Measurements from ENCODE around the gene ITIH3.

Gene ITIH3

DNA sequence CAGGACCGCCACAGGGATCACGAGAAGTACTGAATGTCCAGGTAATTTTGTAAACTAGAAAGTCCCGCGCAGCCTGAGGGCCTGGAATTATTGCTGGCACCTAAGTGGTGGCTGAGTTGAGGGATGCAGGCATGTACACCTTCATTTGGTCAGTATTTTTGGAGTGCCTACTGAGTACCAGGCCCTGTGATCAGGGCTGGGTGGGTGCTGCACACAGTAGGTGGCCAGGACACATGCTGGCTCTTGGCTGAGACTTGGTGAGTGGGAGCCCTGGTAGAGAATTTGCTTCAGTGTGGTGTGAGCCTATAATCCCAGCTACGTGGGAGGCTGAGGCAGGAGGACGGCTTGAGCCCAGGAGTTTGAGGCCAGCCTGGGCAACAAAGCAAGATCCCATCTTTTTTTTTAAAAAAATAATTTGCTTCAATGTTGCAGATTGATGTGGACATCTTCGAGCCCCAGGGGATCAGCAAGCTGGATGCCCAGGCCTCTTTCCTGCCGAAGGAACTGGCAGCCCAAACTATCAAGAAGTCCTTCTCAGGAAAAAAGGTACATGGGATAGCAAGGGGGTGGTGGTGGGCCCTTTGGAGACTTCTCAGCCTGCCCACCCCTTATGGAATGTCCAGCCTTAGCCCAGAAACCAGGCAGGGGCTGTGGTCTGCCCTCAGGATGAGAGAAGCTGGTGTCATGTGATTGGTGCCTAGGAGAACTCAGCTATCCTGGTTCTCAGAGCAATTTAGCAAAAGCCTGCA, 14.6 kb upstream of the ITIH3 start:
- Histone ChIP-seq H3K9me3 (ENCODE audit: control insufficient read depth, insufficient read depth, low read length) (no peaks in the 10 kb centered on the region), H3K36me3 (ENCODE audit: control insufficient read depth, insufficient read depth, low read length) (no peaks in the 10 kb centered on the region), H3K4me1 (ENCODE audit: control insufficient read depth, insufficient read depth, low read length) (no peaks in the 10 kb centered on the region; the same call in 1 of the 2 replicates), H3K27ac (ENCODE audit: low read length) (no peak overlapping the region), H3K4me3 (ENCODE audit: low read length) (no peak overlapping the region), H3K27me3 (ENCODE audit: control insufficient read depth, insufficient read depth, low read length) (no peaks in the 10 kb centered on the region)
- DNase-seq (ENCODE audit: low read depth, low spot score), result no peak
- no CpG with 5 or more reads among the region's 8 CpGs for WGBS (ENCODE audit: insufficient coverage, insufficient read length)

DNA sequence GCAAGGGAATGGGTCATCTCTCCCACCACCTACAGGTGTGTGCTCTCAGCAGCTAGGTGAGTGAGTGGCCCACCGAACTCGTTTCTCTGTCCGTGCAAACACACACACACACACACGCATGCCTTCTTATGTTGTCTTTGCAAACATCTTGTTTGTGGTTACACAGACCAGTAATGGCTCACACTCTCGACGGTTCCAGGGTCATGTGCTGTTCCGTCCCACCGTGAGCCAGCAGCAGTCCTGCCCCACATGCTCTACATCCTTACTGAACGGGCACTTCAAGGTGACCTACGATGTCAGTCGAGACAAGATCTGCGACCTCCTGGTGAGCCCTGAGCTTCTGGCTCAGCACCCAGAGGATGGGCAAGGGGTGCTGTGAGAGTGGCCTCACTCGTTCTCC, 12.9 kb upstream of the ITIH3 start:
- Histone ChIP-seq H3K36me3 (ENCODE audit: control insufficient read depth, insufficient read depth, low read length) (no peaks in the 10 kb centered on the region), H3K9me3 (ENCODE audit: control insufficient read depth, insufficient read depth, low read length) (no peaks in the 10 kb centered on the region), H3K27me3 (ENCODE audit: control insufficient read depth, insufficient read depth, low read length) (no peaks in the 10 kb centered on the region), H3K4me3 (ENCODE audit: low read length) (no peak overlapping the region), H3K4me1 (ENCODE audit: control insufficient read depth, insufficient read depth, low read length) (no peaks in the 10 kb centered on the region; the same call in 1 of the 2 replicates), H3K27ac (ENCODE audit: low read length) (no peak overlapping the region)
- no peak for DNase-seq (ENCODE audit: low read depth, low spot score)
- WGBS (ENCODE audit: insufficient coverage, insufficient read length), result no CpG with 5 or more reads among the region's 13 CpGs

DNA sequence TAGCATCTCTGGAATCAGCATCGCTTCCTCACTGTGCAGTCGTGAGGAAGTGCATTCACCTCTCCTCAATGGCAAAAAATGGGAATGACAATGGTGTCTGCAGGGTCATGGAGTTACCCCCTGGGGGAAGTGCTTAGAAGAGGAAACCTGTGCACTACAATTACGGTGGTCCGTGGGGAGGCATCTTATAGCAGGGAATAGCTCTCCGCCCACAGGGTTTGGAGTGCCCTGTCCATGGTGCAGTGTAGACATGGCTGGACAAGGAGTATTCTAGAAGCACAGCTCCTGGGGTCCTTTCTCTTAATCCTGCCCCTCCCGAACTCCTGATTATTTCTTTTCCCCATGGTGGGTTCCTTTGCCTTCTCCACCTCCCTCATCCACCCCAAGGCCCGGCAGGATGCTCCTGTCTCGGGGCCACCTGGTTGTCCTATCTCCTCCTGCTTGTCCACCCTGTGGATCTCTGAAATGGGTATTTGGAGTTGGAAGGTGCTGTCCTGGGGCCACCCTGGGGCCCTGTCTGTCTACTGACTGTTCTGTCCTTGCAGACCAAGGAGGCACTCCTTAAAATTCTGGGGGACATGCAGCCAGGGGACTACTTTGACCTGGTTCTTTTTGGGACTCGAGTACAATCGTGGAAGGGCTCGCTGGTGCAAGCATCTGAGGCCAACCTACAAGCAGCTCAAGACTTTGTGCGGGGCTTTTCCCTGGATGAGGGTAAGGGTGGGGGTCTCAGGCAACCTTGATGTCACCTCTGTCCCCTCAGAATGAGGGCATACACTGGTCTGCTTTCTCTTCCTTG, 12.0 kb upstream of the ITIH3 start:
- DNase-seq (ENCODE audit: low read depth, low spot score), result no peak
- H3K4me3 ChIP-seq (ENCODE audit: low read length), result no peak overlapping the region
- no peak overlapping the region for H3K27ac ChIP-seq (ENCODE audit: low read length)
- no CpG with 5 or more reads among the region's 12 CpGs for WGBS (ENCODE audit: insufficient coverage, insufficient read length)
- no peaks in the 10 kb centered on the region for H3K36me3 ChIP-seq (ENCODE audit: control insufficient read depth, insufficient read depth, low read length)
- H3K9me3 ChIP-seq (ENCODE audit: control insufficient read depth, insufficient read depth, low read length), result no peaks in the 10 kb centered on the region
- H3K4me1 ChIP-seq (ENCODE audit: control insufficient read depth, insufficient read depth, low read length), result no peaks in the 10 kb centered on the region; the same call in 1 of the 2 replicates
- H3K27me3 ChIP-seq (ENCODE audit: control insufficient read depth, insufficient read depth, low read length), result no peaks in the 10 kb centered on the region

DNA sequence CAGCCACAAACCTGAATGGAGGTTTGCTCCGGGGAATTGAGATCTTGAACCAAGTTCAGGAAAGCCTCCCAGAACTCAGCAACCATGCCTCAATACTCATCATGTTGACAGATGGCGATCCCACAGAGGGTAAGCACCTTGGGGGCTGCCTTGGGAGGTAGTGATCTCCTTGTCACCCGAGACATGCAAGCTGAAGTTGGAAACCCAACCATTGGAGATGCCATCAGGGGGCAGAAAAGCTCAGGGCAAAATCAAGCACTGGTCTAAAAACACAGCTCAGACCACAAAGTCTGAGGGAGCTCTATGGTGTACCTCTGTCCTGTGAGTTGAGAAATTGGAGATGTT, 11.4 kb upstream of the ITIH3 start:
- no peaks in the 10 kb centered on the region for H3K27me3 ChIP-seq (ENCODE audit: control insufficient read depth, insufficient read depth, low read length)
- H3K4me1 ChIP-seq (ENCODE audit: control insufficient read depth, insufficient read depth, low read length), result no peaks in the 10 kb centered on the region; the same call in 1 of the 2 replicates
- no peaks in the 10 kb centered on the region for H3K9me3 ChIP-seq (ENCODE audit: control insufficient read depth, insufficient read depth, low read length)
- DNase-seq (ENCODE audit: low read depth, low spot score), result no peak
- no CpG with 5 or more reads among the region's 3 CpGs for WGBS (ENCODE audit: insufficient coverage, insufficient read length)
- H3K4me3 ChIP-seq (ENCODE audit: low read length), result no peak overlapping the region
- no peaks in the 10 kb centered on the region for H3K36me3 ChIP-seq (ENCODE audit: control insufficient read depth, insufficient read depth, low read length)
- H3K27ac ChIP-seq (ENCODE audit: low read length), result no peak overlapping the region

DNA sequence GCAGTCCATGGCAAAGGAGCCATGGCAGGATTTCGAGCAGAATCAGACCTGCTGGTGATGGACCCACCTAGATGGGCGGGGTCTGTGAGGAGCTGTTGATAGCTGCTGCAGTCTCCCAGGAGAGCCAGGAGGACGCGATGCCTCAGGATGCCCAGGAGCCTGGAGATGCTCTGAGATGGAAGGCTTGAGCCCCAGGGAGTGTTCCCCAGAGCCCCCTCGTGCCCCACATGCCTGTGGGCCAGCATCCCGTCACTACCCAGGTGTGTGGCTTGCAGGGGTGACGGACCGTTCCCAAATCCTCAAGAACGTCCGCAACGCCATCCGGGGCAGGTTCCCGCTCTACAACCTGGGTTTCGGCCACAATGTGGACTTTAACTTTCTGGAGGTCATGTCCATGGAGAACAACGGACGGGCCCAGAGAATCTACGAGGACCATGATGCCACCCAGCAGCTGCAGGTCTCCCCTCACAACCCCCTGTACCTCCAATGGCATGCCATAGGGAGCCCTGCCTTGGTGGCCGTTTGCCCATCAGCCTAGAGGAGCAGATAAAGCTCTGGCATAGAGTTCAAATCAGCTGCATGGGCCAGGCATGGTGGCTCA, 10.5 kb upstream of the ITIH3 start:
- Histone ChIP-seq H3K4me3 (ENCODE audit: low read length) (no peak overlapping the region), H3K27ac (ENCODE audit: low read length) (no peak overlapping the region), H3K9me3 (ENCODE audit: control insufficient read depth, insufficient read depth, low read length) (no peaks in the 10 kb centered on the region), H3K4me1 (ENCODE audit: control insufficient read depth, insufficient read depth, low read length) (no peaks in the 10 kb centered on the region; the same call in 1 of the 2 replicates), H3K36me3 (ENCODE audit: control insufficient read depth, insufficient read depth, low read length) (no peaks in the 10 kb centered on the region), H3K27me3 (ENCODE audit: control insufficient read depth, insufficient read depth, low read length) (no peaks in the 10 kb centered on the region)
- no peak for DNase-seq (ENCODE audit: low read depth, low spot score)
- WGBS (ENCODE audit: insufficient coverage, insufficient read length), result no CpG with 5 or more reads among the region's 18 CpGs

DNA sequence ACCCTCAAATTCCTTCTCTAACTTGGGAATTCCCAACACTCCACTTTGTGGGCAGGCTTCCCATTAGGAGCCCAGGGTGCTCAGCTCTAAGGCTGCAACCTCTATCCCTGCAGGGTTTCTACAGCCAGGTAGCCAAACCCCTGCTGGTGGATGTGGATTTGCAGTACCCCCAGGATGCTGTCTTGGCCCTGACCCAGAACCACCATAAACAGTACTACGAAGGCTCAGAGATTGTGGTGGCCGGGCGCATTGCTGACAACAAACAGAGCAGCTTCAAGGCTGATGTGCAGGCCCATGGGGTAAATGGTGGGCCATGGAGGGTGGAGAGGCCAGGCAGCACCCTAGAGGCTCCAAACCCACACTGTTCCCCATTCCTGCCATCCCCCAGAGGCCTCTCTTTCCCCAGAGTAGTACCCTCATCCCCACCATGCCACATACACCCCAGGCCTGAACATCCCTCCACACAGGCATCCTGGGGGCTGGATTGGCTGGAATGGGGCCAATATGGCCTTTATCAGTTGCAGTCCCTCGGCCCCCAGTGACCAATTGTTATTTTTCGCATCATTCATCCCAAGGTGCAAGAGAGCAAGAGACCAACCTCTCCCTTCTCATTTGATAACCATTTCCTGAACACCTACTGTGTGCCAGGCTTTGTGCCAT, 9.5 kb upstream of the ITIH3 start:
- Histone ChIP-seq H3K36me3 (ENCODE audit: control insufficient read depth, insufficient read depth, low read length) (no peaks in the 10 kb centered on the region), H3K9me3 (ENCODE audit: control insufficient read depth, insufficient read depth, low read length) (no peaks in the 10 kb centered on the region), H3K27ac (ENCODE audit: low read length) (no peak overlapping the region), H3K4me3 (ENCODE audit: low read length) (no peak overlapping the region), H3K4me1 (ENCODE audit: control insufficient read depth, insufficient read depth, low read length) (no peaks in the 10 kb centered on the region; the same call in 1 of the 2 replicates), H3K27me3 (ENCODE audit: control insufficient read depth, insufficient read depth, low read length) (no peaks in the 10 kb centered on the region)
- DNase-seq (ENCODE audit: low read depth, low spot score), result no peak
- WGBS (ENCODE audit: insufficient coverage, insufficient read length), result no CpG with 5 or more reads among the region's 5 CpGs

DNA sequence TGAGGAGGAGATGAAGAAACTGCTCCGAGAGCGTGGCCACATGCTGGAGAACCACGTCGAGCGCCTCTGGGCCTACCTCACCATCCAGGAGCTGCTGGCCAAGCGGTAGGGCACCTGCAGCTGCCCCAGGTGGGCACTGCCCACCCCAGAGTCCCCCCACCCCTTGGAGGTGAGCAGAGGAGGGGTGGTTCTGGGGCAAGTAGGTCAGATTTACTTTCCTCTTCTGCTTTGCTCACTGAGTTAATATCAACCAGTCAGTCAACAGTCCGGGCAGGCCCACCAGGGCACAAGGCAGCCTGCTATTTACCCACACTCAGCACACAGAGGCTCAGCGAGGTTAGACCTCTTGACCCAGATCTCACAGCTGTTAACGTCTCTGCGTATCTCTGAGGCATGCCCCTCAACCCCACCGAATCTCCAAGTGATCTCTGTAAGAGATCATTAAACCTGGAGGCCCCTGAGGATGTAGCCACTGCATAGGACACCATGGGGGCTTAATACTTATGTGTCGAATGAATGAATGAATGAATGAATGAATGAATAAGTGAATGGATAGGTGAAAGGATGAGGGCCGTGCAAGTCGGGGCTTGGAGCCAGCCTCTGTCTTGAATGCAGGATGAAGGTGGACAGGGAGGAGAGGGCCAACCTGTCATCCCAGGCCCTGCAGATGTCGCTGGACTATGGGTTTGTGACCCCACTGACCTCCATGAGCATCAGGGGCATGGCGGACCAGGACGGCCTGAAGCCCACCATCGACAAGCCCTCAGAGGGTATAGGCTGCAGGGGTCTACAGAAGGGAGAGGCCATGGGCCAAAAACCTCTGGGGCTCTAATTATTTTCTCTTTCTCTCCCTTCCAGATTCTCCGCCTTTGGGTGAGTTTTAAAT, 8.0 kb upstream of the ITIH3 start:
- no peaks in the 10 kb centered on the region for H3K27me3 ChIP-seq (ENCODE audit: control insufficient read depth, insufficient read depth, low read length)
- H3K4me3 ChIP-seq (ENCODE audit: low read length), result no peak overlapping the region
- DNase-seq (ENCODE audit: low read depth, low spot score), result no peak
- no peaks in the 10 kb centered on the region for H3K9me3 ChIP-seq (ENCODE audit: control insufficient read depth, insufficient read depth, low read length)
- no peaks in the 10 kb centered on the region; the same call in 1 of the 2 replicates for H3K4me1 ChIP-seq (ENCODE audit: control insufficient read depth, insufficient read depth, low read length)
- WGBS (ENCODE audit: insufficient coverage, insufficient read length), result no CpG with 5 or more reads among the region's 19 CpGs
- H3K36me3 ChIP-seq (ENCODE audit: control insufficient read depth, insufficient read depth, low read length), result no peaks in the 10 kb centered on the region
- no peak overlapping the region for H3K27ac ChIP-seq (ENCODE audit: low read length)

DNA sequence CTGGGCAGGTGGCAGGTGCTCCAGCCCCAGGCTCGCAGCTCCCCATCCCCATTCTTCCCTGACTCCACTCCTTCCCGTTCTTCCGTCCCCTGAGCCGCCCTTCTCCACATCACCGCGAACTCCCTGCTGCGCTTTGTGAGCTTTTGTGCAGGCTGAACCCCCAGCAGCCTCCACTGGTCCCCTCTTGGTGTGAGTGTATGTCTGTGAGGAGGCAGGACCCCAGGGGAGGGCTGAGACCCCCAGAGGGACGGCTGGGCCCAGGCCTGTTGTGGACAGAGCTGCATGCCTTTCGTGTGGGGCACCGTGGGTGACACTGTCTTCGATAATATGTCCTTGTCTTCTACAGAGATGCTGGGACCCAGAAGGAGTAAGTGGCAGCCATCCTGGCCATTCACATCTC, 7.3 kb upstream of the ITIH3 start:
- Histone ChIP-seq H3K27me3 (ENCODE audit: control insufficient read depth, insufficient read depth, low read length) (no peaks in the 10 kb centered on the region), H3K4me3 (ENCODE audit: low read length) (no peak overlapping the region), H3K27ac (ENCODE audit: low read length) (no peak overlapping the region), H3K9me3 (ENCODE audit: control insufficient read depth, insufficient read depth, low read length) (no peaks in the 10 kb centered on the region), H3K36me3 (ENCODE audit: control insufficient read depth, insufficient read depth, low read length) (no peaks in the 10 kb centered on the region), H3K4me1 (ENCODE audit: control insufficient read depth, insufficient read depth, low read length) (no peaks in the 10 kb centered on the region)
- DNase-seq (ENCODE audit: low read depth, low spot score), result no peak
- no CpG with 5 or more reads among the region's 11 CpGs for WGBS (ENCODE audit: insufficient coverage, insufficient read length)

DNA sequence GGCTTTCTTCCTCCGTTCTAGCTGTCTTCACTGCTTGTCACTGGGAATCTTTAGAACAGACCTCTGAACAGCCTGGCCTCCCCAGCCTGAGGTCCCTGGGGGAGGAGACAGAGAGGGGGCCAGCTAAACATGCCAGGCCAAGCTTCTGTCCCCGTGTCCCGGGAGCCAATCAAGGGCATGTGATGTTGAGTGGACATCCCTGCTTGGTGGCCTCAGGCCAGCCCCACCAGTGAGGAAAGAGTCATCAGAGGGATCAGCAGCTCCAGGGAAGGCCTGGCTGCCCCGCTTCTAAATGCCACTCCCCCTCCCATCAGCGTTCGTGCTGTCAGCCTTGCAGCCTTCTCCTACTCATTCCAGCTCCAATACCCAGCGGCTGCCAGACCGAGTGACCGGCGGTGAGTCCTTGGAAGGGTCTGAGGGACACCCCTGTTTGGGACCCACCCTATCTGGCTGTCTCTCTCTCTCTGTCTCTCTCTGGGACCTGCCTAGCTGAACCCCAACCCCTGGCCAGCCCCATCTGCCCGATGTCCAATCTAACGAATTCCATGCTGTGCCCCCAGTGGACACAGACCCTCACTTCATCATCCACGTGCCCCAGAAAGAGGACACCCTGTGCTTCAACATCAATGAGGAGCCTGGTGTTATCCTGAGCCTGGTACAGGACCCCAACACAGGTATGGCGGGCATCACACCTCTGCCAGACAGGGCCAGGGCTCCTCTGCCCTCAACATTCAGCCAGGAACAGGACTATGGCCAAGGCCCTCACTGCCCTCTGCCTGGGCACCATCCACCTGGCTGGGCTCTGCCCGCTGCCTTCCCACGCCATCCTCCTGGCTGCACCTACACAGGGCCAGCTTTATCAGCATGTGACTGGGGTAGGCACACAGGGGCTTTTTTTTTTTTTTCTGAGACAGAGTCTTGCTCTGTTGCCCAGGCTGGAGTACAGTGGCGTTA, 6.6 kb upstream of the ITIH3 start:
- H3K27ac ChIP-seq (ENCODE audit: low read length), result no peak overlapping the region
- no peaks in the 10 kb centered on the region for H3K36me3 ChIP-seq (ENCODE audit: control insufficient read depth, insufficient read depth, low read length)
- no peaks in the 10 kb centered on the region for H3K4me1 ChIP-seq (ENCODE audit: control insufficient read depth, insufficient read depth, low read length)
- no peaks in the 10 kb centered on the region for H3K27me3 ChIP-seq (ENCODE audit: control insufficient read depth, insufficient read depth, low read length)
- no peak overlapping the region for H3K4me3 ChIP-seq (ENCODE audit: low read length)
- H3K9me3 ChIP-seq (ENCODE audit: control insufficient read depth, insufficient read depth, low read length), result no peaks in the 10 kb centered on the region
- no peak for DNase-seq (ENCODE audit: low read depth, low spot score)
- no CpG with 5 or more reads among the region's 17 CpGs for WGBS (ENCODE audit: insufficient coverage, insufficient read length)
